ENCODE data around the gene RPA3.
"Not testable (repeated sequence)": the region's sequence is repeated elsewhere in the genome, so short reads cannot be mapped to it uniquely, and the experiment has no call there.

RPA3 gene

DNA sequence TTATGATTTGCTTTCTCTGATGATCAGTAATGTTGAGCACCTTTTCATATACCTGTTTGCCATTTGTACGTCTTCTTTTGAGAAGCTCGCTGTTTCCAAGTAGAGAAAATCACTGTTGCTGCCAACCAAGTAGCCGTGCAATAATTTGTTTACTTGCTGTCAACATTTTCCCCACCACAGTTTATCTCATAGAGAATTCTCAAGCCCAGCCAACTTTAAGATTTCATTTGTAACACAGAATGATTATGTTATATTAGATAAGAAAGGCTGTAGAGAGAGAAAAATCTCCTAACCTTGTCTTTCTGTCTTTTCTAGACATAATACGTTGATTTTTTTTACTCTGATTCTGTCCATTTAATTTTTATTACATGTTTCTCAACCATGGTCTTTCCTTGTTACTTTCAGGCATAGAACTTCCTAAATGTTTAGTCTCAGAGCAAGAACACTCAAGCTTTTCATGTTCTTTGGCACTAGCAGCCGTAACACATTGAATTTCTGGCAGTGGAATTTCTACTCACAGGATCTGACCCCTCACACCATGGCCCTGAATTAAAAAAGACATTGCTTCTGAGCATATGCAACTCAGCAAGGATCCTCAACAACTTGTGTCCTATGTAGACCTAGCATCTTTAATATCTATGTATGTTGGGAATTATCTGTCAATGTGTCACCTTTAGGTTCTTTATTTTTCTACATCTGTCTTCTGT, 23.1 kb downstream of the RPA3 start:
- DNase-seq (ENCODE audit: low read depth in 2 of 2, low spot score in 1 of 2) = no peak

DNA sequence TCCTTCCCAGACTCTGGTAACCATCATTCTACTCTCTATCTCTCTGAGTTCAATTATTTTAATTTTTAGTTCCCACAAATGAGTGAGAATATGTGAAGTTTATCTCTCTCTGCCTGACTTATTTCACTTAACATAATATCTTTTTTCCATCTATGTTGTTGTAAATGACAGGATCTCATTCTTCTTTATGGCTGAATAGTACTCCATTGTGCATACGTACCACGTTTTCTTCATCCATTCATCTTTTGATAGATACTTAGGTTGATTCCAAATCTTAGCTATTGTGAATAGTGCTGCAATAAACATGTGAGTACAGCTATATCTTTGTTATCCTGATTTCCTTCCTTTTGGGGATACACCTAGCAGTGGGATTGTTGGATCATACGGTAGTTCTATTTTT, 23.9 kb downstream of the RPA3 start:
- DNase-seq (ENCODE audit: low read depth in 2 of 2, low spot score in 1 of 2) = no peak

DNA sequence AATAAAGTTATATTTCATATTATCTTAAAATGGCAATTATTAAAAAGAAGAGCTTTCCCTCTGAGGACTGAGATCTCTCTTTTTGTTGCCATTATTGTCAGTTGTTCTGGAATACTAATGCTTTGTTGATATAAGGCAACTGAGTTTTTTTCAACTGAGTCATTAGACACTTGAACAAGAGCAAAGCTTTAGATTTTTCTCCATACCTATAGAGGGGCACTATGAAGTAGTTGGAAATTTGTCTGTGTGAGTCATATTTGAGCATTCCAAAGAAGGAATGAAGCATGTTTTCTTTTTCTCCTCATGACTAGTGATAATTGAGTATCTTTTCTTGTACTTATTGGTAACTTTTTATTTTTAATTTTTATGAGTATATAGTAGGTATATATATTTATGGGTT, 24.5 kb downstream of the RPA3 start:
- DNase-seq (ENCODE audit: low read depth in 2 of 2, low spot score in 1 of 2) = no peak

DNA sequence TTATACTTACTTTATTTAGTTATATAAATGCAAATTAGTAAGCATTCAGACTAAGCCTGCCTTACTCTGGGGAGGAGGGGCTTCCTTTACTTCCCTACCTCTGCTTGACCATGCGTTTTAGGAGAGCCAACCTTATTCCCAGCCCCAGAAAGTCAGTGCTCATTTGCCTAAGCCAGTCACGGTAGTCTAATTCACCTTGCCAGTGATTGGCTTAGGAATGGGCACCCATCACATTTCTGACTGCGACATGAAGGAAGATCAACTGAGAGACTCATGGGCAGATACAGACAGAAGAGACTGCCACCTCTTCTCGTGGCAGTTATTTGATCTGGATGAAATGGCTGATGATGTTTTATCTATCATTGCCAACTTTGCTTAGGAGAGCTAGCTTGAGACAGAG, 29.5 kb downstream of the RPA3 start:
- no peak for DNase-seq (ENCODE audit: low read depth in 2 of 2, low spot score in 1 of 2)

DNA sequence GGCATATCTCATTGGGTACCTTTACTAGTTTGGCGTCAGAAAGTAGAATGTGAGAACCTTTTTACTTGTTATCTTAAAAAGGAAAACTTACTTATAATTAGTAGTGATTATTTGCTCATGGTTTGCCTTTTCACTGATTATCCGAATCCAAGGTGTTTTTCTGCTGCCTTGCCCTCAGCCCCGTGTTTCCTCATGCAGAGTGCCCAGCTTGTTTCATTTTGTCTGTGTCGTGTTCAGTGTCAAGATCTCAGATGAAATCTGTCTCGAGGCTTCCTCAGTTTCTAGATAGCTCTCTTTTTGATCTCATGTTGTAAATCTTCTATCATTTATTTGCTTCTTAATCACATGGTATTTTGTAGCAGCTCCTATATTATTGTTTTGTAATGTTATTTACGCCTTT, 30.1 kb downstream of the RPA3 start:
- no peak for DNase-seq (ENCODE audit: low read depth in 2 of 2, low spot score in 1 of 2)

DNA sequence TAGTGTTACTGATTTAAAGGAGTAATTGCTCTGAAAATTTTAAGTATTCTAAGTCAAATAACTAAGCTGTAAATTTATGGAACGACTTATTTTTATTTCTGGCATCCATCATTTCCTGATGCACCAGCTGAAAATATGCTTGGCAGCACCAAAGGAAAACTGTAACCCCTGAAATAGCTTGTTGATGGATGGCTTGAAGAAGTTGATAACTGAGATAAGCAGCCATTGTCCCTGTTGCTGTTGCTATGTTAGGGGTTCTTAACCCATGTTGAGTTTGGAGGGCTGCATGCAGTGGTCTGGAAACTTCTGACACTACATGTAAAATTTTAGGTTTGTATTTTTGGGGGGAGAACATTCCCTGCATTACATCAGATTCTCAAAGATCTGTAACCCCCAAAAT, 30.6 kb downstream of the RPA3 start:
- no peak for DNase-seq (ENCODE audit: low read depth in 2 of 2, low spot score in 1 of 2)

DNA sequence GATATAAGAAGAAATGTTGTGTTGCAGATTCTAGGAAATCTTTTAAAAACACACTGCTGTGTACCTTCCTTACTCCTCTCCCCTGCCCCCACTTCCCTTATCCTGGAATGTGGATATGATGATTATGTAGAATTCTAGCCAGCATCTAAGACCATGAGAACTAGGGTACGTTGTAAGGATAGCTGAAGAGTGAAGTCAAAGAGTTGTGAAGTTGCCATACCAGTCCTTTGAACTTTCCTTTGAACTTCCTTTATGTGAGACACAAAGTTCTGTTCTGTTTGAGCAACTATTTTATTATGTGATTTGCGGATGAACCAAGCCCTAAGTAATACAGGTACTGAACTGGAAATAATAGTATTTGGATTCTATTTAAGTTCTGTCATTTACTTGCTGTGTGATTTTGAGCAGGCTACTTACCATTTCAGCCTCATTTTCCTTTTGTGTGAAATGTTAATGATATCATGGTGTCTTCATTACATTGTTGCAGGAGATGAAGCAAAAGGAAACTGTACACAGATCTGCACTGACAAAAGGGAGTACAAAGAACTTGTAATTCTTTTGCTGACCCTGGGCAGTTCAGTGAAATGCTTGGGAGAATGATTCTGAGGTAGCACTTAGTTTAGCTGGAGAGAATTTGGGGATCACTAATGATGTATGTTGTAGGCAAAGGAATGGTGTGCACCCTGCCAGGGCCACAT, 31.4 kb downstream of the RPA3 start:
- no peak for DNase-seq (ENCODE audit: low read depth in 2 of 2, low spot score in 1 of 2)

DNA sequence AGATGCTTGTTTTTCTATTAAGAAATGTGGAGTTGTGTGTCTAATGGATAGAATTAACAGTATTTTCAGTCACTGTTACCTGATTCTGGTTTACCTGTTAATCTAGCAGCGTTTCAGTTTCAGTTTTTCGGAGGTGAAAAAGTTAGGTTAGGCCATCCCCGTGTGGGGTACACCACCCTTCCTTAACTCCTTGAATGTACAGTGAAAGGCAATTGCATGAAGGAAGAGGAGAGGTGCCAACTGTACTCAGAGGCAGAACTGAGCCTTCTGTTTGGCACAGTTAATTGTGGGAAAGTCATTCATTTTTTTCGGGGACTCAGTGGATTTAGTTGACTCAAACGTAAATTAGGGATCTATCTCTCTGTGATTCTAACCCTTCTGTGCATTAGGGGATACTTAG, 35.5 kb downstream of the RPA3 start:
- DNase-seq (ENCODE audit: low read depth in 2 of 2, low spot score in 1 of 2) = no peak

DNA sequence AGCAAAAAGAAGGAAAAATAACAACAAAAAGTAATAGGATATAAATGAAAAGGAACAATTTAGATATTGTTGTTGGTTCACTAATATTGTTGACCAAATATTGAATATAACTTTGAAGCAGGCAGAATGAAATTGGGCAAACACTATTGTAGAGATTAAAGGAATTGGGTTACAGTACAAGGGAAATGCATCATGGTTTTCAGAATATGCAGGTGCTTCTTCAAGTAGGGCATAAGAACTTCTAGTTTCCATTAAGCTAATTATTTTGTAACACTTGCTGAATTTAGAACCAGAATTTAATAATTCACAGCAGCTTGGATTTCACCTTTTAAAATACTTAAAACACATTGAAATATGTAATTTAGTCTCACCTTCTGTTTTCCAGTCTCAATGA, 36.5 kb downstream of the RPA3 start:
- DNase-seq (ENCODE audit: low read depth in 2 of 2, low spot score in 1 of 2) = no peak

DNA sequence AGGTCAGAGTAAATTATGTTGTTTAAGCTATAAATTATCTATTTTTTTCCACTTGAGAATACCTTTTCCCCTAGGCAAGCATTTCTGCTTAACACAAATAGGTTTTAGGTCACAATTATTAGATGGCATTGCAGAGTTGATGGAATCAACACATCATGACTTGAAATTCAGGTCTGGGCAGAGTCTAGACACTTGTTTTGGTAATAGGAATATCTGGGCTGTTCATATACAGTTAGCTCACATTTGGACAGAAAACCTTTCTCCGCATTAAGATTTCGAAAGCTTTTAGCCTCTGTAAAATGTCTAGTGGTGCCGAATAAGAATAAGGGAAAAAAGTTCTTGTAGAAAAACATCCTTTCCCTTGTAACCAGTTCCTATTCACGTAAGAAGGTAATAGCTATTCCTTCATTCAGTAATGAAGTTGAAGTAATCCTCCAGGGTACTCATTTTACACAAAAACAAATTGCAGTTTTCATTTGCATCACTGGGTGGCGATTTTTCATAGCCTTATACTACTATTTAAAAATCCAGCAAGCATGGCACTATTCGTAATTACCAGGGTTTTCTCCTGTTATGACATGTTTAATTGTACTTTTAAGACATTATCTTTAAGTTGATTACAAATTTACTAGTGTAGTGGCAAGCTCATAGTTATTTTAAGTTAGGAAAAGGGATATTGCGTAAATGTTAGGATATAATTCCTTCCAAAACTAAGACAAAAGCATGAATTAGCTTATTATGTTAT, 37.0 kb downstream of the RPA3 start:
- no peak for DNase-seq (ENCODE audit: low read depth in 2 of 2, low spot score in 1 of 2)

DNA sequence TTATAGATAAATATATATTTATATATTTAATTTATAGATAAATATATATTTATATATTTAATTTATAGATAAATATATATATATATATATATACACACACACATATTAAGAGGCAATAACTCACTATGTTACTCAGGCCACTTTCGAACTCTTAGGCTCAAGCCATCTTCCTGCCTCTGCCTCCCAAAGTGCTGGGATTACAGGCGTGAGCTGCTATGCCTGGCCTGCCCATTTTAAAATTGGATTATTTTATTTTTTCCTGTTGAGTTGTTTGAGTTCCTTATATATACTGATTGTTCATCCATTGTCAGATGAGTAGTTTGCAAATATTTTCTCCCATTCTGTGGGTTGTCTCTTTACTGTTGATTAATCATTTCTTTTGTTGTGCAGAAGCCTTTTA, 38.8 kb downstream of the RPA3 start:
- not testable (repeated sequence) for DNase-seq (ENCODE audit: low read depth in 2 of 2, low spot score in 1 of 2)

DNA sequence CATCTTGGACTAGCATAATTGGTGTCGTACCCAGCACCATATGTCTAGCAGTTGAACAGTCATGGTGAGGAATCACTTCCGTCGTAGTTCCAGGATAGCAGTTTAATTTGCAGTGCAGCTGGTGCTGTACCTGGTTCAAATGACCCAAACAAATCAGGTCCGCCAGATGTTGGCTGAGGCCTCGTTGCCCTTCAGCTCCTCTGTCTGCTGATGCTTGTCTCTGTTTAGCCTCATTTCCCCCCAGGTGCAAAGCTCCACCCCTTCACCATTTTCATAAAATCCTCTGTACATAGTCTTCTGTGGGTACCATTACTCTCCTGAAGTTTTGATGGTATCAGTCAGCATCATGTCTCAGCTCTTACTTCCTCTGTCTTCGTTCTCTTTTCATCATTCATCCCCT, 42.7 kb downstream of the RPA3 start:
- no peak for DNase-seq (ENCODE audit: low read depth in 2 of 2, low spot score in 1 of 2)

DNA sequence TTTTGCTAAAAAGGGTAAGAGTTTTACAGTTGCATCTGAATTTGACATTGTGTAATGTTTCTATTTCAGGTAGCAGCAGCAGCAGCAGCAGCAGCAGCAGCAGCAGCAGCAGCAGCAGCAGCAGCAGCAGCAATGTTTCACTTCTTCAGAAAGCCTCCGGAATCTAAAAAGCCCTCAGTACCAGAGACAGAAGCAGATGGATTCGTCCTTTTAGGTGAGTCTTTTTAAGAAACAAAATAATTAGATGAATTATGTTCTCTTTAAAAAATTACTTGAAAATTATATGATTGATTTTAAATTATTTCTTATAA, 45.2 kb downstream of the RPA3 start:
- DNase-seq (ENCODE audit: low read depth in 2 of 2, low spot score in 1 of 2) = no peak

DNA sequence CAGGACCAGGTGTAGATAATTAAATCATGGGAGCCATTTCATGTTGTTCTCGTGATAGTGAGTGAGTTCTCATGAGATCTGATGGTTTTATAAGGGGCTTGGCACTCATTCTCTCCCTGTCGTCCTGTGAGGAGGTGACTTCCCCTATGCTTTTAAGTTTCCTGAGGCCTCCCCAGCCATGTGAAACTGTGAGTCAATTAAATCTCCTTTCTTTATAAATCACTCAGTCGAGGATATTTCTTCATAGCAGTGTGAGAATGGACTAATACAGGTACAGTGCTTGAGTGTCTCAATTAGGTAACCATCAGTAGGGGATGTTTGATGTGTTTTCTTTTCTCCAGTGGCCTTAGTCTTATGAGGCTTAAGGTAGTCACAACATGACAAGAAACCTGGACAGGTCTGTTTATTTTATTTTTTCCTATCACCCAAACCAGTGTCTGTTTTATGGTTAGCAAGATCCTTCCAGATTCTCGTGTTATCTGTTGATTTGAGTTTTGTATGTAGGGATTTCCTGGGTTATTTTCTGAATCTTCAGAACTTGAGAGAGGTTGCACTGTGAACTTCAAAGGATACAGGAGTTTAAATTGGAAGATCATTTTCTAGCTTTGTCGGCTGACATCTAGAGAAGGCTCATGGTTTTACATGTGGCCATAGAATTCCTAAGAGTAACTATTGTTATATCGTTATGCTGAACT, 45.7 kb downstream of the RPA3 start:
- no peak for DNase-seq (ENCODE audit: low read depth in 2 of 2, low spot score in 1 of 2)

DNA sequence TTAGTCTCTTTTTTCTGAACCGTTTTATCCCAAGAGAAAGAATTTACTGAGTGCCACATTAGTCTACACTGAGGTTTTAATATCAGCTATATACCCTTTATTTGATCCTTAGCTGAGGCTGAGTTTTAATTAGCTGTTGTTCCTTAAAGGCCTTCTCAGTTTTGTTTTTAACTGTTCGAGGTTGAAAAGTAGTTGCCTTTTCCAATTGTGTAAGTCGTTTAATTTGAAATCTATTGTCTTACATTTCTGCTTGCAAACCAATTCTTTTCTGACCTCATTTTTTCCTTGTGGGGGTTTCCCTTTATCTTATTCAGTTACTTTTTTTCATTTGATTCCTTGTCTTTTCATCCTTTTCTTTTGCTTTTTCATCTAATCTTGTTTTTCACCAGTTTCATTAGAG, 47.0 kb downstream of the RPA3 start:
- no peak for DNase-seq (ENCODE audit: low read depth in 2 of 2, low spot score in 1 of 2)

DNA sequence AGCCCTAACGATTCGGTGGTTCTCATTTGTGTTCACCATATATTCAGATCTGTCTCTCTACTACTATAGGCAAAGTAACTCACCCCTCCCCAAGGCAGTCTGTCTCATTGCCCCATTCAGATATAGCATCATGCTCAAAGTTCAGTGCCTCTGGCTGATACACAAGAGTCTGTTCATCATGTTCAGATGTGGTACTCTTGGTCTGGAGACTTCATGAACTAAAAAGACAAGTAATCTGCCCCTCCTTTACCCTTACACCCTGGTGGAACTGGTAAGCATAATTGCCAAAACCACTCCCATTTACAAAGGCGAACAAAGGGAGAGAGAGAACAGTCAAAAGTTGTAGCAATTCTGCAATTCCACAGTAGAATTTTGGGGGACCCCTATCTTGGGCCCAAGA, 47.9 kb downstream of the RPA3 start:
- no peak for DNase-seq (ENCODE audit: low read depth in 2 of 2, low spot score in 1 of 2)

DNA sequence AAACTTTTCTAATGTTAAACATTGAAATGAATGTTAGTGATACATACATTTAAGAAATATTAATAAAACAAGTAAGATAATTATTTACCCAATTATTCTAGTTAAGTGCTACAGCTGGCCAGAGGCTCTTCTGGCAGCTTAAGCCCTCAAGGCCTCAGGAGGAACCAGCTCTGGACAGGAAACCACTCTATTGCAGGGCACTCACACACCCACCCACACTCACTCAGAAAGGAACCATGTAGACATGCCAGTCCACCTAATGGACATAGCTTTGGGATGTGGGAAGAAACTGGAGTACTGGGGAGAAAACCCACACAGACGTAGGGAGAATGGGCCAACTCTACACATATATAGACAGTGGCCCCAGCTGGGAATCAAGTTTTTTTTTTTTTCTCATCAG, 49.7 kb downstream of the RPA3 start:
- DNase-seq (ENCODE audit: low read depth in 2 of 2, low spot score in 1 of 2) = no peak

DNA sequence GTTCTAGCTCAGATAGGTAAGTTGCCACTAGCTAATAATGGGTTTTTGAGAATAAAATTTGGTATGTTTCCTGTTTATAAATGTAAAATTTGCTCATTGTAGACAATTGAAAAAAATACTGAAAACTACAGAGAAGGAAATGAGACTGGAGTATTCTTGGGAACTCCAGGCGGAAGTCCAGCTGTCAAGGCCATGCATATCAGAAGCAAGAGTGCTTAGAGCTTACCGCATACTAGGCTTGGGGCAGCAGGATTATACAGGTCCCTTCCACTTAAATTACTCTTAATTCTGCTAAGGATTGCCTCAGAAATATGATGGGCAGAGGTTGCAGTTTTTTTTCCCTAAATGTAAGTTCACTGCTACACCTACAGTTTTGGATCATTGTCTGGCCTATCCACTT, 51.2 kb downstream of the RPA3 start:
- no peak for DNase-seq (ENCODE audit: low read depth in 2 of 2, low spot score in 1 of 2)

DNA sequence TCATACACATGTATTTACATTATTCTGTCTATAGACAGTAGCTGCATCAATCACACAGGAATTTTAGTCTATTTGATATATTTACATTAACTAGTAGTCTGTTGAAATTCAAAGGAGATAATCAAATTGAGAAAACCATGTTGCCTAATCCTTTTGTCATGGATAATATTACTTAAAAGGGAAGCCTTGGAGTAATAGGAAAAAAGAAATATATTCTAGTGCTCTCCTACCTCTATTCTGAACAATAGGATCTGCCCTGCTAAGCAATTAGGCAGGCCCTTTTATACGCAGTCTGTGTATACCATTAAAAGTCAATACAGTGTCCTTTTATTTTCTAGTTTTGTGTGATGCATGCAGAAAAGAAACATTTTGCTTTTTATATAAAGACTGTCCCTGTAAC, 53.4 kb downstream of the RPA3 start:
- no peak for DNase-seq (ENCODE audit: low read depth in 2 of 2, low spot score in 1 of 2)

DNA sequence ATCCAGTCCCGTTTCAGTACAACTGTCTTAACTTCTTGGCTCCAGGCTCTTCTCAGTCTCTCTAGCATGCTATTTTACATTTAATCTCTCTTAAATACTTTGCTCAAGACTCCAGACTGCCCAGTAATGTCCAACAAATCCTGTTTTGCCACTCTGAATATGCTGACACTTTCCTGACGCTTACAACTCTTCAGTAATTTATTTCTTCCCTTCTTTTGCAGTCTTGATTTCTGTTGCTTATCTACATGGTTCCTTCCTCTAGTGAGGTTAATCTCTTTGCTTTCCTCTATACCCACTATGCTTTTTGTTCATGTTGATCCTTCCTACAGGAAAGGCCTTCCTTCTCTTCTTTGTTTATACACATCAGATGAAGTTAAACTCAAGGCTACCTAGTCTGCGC, 54.1 kb downstream of the RPA3 start:
- DNase-seq (ENCODE audit: low read depth in 2 of 2, low spot score in 1 of 2) = no peak

DNA sequence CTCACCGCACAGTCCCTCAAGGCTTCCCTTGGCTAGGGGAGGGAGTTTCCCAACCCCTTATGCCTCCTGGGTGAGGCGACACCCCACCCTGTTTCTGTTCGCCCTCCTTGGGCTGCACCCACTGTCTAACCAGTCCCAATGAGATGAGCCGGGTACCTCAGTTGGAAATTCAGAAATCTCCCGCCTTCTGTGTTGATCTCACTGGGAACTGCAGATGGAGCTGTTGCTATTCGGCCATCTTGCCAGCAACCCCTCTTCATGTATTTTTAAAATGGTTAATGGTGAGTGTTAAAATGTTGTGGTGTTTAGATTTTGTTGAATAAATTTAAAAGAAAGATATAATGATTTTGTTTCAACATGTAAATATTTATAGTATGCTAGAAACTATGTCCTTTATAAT, 55.9 kb downstream of the RPA3 start:
- no peak for DNase-seq (ENCODE audit: low read depth in 2 of 2, low spot score in 1 of 2)

DNA sequence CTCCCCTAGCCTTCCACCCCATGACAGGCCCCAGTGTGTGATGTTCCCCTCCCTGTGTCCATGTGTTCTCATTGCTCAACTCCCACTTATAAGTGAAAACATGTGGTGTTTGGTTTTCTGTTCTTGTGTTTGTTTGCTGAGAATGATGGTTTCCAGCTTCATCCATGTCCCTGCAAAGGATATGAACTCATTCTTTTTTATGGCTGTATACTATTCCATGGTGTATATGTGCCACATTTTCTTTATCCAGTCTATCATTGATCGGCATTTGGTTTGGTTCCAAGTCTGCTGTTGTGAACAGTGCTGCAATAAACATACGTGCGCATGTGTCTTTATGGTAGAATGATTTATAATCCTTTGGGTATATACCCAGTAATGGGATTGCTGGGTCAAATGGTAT, 61.9 kb downstream of the RPA3 start:
- DNase-seq (ENCODE audit: low read depth in 2 of 2, low spot score in 1 of 2) = not testable (repeated sequence)

All from stimulated activated CD8-positive, alpha-beta memory T cell treated with anti-CD3 and anti-CD28 coated beads, Interleukin-4, amount 100 ng/mL, for 1 hour (primary cell).